ENCODE data around the gene FBN1.

DNA sequence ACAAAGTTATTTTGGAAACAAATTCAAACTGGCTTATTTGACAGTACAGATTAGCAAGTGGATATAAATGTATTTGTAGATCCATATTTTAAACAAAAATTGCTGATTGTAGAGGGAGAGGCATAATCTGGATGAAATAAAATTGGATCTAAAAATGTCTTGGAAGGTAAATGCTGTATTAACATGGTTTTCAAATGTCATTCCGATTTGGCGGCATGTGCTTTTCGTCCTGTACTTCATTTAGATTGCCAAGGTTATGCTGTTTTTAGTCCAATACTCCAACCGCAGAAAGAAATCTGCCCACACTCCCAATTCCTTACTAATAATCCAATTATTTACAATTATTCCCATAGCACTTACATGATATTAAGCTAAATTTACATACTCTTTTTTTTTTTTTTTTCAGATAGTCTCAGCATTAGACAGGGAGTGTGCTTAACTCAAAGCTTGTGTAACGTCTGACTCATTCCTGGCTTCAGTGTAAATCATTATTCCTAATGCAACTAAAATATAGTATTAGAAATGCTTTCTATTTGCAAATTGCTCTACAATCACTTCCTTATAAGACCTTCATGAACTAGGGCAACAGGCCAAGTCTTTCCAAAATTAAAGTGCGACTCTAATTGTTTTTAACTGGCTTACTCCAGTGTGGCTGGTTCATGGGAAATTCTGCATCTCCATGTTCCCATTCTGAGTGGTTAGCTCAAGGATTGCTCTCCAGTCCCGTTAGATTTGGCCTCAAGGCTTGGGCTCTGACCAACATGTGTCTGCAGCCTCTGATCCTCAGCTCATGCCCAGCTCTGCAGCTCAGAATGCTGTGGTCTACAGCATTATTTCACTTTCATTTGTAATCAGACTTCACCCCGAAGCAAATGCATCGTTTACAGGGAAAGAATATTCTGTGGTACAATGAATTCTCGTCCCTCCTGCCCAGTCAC, 103.9 kb downstream of the FBN1 start:
- TF ChIP-seq POLR2A (IDR thresholded peaks at IDR 0.05) (no peak), EP300 (IDR thresholded peaks at IDR 0.05) (no peak)
- TF ChIP-seq, protein P1, sequence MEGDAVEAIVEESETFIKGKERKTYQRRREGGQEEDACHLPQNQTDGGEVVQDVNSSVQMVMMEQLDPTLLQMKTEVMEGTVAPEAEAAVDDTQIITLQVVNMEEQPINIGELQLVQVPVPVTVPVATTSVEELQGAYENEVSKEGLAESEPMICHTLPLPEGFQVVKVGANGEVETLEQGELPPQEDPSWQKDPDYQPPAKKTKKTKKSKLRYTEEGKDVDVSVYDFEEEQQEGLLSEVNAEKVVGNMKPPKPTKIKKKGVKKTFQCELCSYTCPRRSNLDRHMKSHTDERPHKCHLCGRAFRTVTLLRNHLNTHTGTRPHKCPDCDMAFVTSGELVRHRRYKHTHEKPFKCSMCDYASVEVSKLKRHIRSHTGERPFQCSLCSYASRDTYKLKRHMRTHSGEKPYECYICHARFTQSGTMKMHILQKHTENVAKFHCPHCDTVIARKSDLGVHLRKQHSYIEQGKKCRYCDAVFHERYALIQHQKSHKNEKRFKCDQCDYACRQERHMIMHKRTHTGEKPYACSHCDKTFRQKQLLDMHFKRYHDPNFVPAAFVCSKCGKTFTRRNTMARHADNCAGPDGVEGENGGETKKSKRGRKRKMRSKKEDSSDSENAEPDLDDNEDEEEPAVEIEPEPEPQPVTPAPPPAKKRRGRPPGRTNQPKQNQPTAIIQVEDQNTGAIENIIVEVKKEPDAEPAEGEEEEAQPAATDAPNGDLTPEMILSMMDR (IDR thresholded peaks at IDR 0.05): no peak
